ENCODE results near the gene CRYM.

Gene CRYM

DNA sequence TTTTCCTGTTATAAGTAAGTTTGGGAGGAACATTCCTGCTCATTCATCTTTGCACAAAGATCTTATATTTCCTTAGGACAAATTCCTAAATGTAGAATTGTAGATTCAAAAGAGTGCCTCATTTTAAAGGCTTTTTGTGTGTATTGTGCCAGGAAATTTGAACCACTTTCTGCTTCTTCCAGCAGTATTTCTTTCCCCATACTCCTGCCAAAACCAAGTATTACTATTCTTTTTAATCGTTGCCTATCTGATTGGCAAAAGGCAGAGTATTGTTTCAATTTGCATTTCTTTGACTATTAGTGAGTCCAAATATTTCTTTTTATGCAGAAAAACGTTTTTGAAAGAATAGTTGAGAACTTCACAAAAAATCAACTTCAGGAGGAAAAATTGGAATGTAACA, 35.3 kb downstream of the CRYM start:
- no peak for DNase-seq

DNA sequence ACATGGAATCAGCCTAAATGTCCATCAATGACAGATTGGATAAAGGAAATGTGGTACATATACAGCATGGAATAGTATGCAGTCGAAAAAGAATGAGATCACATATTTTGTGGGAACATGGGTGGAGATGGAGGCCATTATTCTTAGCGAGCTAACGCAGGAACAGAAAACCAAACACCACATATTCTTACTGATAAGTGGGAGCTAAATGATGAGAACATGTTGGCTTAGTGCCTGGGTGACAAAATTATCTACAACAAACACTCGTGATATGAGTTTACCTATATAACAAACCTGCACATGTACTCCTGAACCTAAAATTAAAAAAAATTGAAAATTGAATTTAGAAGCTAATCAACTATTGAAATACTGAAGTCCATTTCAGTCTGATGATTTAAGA, 38.4 kb downstream of the CRYM start:
- no peak for DNase-seq

DNA sequence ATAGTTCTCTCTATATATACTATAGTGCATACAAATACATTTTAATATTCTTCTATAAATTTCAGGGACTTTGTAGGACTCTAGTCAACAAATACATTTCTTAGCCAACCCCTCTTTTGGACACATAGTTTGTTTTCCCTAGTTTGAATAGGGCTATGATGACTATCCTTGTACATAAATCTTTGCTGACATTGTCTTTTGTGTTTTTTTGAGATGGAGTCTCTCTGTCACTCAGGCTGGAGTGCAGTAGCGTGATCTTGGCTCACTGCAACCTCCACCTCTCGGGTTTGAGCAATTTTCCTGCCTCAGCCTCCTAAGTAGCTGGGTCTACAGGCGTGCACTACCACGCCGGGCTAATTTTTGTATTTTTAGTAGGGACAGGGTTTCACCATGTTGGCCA, 41.3 kb downstream of the CRYM start:
- no peak for DNase-seq

DNA sequence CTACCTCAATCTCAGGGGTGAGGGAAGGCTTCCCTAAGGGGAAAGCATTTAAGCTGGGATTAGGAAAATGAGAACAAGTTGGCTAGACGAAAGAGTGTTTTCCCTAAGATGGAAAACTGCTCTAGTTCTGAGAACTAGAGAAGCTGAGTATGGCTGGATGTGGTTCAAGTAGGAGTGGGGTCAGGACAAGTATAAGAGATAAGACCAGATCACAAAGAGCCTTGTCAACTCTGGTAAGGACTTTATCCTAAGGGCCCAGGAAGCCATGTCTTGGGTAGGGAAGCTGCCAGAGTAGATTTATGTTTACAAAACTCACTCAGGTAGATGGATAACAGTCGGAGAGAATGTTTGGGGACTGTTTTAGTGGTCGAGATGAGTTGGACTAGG, 42.9 kb downstream of the CRYM start:
- no peak for DNase-seq

DNA sequence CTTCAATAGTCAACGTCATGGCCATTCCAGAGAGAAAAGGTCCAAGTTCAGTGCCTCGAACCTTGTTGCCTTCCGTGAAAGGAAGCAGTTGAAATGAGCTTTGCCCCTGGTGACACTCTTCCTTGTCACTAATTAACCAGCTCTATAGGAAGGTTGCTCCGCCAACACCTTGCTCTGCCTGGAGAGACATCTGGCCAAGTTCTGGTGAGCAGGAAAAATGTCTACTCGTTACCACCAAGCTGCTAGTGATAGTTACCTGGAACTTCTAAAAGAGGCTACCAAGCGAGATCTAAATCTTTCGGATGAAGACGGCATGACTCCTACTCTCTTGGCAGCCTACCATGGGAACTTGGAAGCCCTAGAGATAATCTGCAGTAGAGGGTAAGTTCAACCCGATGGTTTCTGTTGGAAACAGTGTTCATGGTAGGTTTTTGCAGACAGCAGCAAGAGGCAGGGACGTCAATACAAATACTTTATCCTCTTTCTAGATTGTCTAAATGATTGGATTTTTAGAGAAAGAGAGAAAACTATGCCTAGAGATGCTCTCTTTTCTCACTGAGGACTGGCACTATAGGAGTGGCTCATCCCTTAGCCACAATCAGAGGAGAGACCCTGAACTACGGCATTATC, 44.5 kb downstream of the CRYM start, which contains the start of gene ANKS4B:
TSS of gene ANKS4B (plus strand) at position 179 of the 630 bp plus-strand sequence. CDS start at position 218, 39 bp downstream.
- no peak for DNase-seq

DNA sequence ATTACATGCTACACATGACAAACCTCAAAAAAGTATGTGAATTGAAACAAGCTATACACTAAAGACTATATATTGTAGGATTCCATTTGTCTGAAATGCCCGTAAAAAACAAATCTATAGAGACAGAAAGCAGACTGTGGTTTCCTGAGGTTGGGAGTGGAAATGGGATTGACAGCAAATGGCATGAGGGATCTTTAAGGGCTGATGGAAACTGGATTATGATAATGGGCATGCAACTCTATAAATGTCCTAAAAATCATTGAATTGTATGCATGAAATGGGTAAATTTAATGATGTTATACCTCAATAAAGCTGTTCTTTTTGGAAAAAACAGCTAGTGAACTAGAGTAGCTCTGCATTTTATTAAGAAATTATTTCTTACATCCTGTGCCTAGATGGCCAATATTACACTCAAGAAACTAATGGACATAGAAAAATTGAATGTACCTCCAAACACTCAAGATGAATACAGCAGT, 45.0 kb downstream of the CRYM start:
- DNase-seq = no peak

DNA sequence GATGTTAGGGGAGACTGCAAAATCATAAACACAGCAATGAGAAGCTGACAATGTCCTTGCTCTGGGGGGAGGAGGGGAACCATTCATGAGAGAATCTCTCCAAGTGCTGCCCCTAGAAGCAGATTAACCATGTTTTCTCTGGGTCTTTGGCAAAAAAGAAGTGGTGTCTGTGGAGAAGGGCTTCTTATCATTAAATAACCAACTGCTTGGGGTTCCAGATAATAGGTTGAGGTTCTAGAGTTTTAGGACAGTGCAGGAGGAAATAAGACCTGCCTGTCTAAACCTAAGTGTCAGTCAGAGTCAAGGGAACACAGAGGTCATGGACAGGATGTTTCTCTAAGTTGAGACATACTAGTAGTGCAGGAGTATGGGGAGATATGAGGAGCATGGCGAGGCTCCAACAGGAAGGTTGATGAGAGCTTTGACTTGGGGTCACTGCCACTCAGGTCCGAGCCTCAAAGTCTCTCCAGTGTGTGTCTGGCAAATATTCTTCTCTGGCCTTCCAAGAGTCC, 49.7 kb downstream of the CRYM start:
- no peak for DNase-seq

DNA sequence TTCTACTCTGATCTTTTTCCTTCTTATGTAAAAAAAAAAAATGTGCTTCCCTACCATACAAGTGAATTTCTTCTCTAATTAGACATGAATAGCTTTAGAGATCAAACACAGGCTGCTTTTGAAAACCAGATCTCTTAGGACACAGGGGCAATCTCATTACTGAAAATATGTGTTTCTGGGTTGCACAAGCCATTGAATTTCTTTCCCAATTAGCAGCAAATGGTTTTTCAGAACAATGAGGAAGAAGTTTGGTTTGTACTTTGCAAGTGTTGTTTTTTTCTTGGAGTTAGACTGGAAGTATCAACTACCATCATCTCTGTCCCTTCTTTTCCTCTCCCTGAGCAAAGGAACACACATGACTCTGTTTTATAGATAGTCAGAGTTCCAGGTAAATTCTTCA, 50.2 kb downstream of the CRYM start:
- DNase-seq = no peak

DNA sequence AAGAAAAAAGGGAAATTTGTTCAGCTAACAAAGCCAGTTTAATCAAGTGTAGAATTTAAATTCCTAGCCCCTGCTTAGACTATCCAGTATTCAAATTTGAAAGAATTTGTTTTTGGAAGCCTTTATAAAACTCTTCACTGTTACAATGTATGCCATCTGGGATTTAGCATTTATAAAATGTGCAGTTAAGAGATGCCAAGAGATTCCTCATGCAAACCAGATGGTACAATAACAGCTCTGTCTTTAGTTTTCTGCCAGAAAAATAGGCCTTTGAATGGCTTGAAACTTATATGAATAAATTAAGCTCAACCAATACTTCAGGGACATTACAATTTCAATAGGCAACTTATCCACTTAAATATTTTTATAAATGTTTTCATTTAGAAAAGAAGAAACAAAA, 51.3 kb downstream of the CRYM start:
- no peak for DNase-seq

DNA sequence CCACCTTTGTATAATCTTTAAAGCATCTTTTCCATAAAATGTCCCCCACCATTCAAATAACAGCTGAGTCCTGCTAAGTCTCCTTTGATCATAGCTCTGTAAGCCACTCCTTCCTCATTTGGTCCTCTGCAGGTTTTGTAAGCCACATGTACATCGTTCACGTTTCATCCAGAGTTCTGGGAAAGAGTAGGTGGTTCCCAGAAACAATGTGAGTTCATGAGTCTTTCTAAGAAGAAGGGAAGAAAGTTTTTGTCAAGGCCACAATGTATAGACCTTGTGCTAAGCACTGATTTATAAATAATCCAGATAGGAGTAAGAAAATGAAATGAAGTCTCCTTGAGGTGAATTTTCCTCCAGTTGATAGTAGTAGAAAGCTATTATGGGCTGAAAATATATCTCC, 53.3 kb downstream of the CRYM start:
- DNase-seq = no peak

DNA sequence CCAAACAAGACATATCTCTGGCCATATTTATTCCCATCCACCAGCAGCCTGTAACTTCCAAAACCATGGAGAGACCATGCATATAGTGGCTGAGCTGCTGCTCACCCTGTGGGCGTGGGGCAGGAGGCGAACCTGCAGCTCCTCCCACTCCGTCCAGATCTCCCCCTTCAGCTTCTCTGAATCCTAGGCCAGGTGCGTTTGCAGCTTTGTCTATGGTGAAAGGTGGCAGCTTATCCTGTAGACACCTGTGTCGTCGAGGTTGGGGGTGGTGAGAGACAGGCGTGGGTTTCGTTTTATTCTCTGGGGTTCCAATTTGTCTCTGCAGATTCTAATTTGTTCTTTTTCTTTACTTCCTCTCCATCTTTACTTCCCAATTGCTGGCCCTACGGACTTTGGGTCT, 54.3 kb downstream of the CRYM start:
- no peak for DNase-seq

DNA sequence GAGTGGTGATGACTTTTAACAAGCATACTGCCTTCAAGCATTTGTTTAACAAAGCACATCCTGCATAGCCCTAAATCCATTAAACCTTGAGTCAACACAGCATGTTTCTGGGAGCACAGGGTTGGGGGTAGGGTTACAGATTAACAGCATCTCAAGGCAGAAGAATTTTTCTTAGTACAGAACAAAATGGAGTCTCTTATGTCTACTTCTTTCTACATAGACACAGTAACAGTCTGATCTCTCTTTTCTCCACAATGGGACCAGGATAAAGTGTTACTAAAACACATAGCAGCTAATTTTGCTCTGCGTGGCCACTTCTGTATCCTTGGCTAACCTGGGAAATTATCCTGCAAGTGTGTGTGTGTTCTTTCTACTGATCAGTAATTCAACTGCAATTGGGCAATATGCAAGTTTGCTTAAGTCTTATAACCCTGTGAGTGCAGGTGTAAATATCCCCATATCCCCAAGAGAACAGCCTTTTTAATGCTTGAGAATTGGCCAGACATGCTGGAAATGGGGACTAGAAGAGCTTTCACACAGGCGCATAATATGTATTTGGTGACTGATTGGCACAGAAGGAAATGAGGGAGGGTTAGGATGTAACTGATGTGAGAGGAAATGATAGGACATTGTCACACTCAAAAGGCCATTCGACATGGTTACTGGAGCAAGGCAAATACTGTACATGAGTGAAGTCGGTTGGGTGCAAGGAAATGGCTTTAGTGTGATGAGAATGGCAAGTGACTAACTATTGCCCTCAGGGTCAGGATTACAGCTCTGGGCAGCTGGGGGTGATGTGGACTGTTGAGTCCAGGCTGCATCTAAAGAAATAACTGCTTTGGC, 55.4 kb downstream of the CRYM start:
- no peak for DNase-seq

DNA sequence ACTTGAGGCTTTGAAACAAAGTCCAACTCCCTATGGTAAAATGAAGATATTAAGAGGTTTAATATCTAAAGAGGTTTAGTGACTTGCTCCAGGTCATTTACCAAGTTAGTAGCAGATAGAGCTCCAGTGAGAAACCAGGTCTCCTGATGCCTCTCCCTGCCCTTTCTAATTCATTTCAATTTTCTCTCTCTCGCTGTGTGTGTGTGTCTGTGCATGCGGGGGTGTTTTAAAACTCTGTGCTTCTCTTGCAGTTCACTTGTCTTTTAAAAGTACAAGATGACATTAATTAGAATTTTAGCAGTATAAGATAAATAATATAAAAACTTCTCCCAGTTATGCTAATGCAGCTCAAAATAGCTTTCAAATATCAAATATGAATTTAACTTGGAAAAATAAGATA, 58.5 kb downstream of the CRYM start:
- DNase-seq = no peak

DNA sequence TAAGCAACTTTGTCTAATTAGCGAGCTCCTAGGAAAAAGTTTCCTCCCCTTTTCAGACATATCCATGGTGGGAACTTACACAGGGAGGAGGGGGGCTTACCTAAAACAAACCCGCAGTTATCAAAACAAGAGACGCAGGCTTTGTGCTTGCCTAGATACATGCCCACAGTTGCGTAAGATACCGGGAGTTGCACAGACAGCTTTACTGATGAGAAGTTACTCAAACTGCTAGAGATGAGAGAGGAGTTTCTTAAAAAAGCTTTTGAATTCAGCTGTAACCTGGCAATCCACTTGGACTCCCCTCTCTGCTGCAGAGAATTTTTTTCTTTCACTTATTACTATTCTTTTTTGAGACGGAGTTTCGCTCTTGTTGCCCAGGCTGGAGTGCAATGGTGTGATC, 59.9 kb downstream of the CRYM start:
- DNase-seq = no peak

DNA sequence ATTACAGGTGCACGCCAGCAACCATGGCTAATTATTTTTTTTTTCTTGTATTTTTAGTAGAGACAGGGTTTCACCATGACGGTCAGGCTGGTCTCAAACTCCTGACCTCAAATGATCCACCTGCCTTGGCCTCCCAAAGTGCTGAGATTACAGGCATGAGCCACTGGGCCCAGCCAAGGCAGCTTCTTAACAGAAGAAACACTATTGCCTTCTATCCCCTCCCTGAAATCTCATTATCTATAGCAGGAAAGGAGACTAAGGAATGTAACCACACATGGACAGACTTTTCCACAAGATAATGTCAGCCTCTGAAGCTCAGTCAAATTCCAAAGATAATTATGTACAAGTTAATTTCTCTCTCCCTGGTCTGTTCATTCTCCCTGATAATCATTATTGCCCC, 61.0 kb downstream of the CRYM start:
- no peak for DNase-seq

DNA sequence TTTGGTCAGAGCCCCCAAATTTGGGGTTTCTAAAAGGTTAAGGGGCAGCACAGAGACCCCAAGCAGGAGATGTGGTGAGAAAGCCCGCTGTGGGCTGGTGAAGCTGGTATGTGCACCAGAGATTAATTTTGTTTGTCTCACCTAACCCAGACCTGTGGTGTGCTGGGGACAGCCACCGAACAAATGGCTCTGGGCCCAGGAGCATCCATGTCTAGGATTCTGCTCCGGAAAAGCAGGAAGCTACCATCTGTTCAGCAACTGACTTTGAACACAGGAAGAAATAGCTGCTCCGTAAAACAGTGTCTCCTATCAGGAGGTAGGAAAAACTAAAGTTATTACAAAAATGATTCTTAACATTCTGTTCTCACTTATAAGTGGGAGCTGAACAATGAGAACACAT, 64.0 kb downstream of the CRYM start:
- DNase-seq = no peak

DNA sequence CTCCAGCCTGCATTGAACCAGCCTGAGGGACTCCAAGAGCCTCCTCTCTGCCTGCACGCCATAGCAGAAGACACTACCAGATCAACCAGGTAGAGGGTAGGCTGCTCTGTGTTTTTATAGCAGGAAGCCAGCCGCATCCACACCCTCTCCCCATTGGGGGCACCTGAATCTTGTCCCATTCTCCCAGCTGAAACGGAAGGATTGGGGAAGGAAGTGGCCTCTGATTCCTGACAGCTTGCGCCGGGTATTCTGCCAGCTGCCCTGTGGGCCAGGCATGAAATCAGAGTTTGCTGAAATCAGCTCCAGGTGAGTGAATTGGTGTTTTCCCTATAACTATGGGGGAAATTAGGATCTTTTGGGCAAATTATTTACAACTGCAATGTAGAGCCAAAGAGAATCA, 66.6 kb downstream of the CRYM start, which contains the start of gene ZP2:
TSS of gene ZP2 (minus strand) at position 89 of the 400 bp plus-strand sequence. CDS start at position 62, 27 bp downstream.
- DNase-seq = no peak

All from fibroblast of skin of right biceps (primary cell).